Keratinocyte (primary cell): Measurements from ENCODE around the gene NRP2. TPM values are rescaled to one million over a fixed set of nuclear protein-coding genes. Genes with fewer than 3 reads are reported as not detected.

ENCODE experiments used
- DNase-seq: peaks from one replicate; pipeline ENCODE4 v3.0.0-alpha.2; 2011; ENCODE audit warnings: low read depth, missing footprints, low spot score
- FAIRE-seq: peaks from 2 replicates; lab custom pipeline; 2011; peaks lifted over from hg19 to GRCh38; lab: Jason Lieb, UNC
- H2AFZ ChIP-seq: 2 replicates; pipeline ENCODE4 v1.6.0; 2012; ENCODE audit warnings: low read length, control low read depth, inconsistent platforms; ENCODE audit not compliant: control insufficient read depth
- H3K27ac ChIP-seq: 2 replicates; pipeline ENCODE4 v1.5.1; 2011; ENCODE audit warnings: low read length; ENCODE audit not compliant: control insufficient read depth, insufficient read depth
- H3K27me3 ChIP-seq: 3 replicates; pipeline ENCODE4 v1.6.0; 2011; ENCODE audit warnings: low read length; ENCODE audit not compliant: control insufficient read depth, insufficient read depth; ENCODE audit errors: extremely low read depth
- H3K36me3 ChIP-seq, 2 experiments: 2 replicates in 1 of 2; 3 replicates in 1 of 2; pipeline ENCODE4 v1.5.1; 2011; ENCODE audit warnings: low read length in 2 of 2, mild to moderate bottlenecking in 1 of 2; ENCODE audit not compliant: control insufficient read depth in 2 of 2, insufficient read depth in 2 of 2; ENCODE audit errors: extremely low read depth in 1 of 2
- H3K4me1 ChIP-seq: 3 replicates; pipeline ENCODE4 v1.5.1; 2011; ENCODE audit warnings: low read length; ENCODE audit not compliant: control insufficient read depth, insufficient read depth; ENCODE audit errors: extremely low read depth
- H3K4me2 ChIP-seq: 3 replicates; pipeline ENCODE4 v1.6.0; 2011; ENCODE audit warnings: low read depth, low read length; ENCODE audit not compliant: control insufficient read depth, insufficient read depth; ENCODE audit errors: extremely low read depth
- H3K4me3 ChIP-seq, 3 experiments: fragments of 200-600 bp in 1 of 3; sonication (generic) in 1 of 3; 2 replicates in 2 of 3; 3 replicates in 1 of 3; pipeline ENCODE4 v1.5.1; 2011 to 2016; ENCODE audit warnings: low read length in 3 of 3, mild to moderate bottlenecking in 3 of 3, control low read depth in 2 of 3, inconsistent platforms in 1 of 3, low read depth in 1 of 3, mixed read lengths in 1 of 3, mixed run types in 1 of 3, moderate library complexity in 1 of 3; ENCODE audit not compliant: control insufficient read depth in 2 of 3, insufficient read depth in 2 of 3; ENCODE audit errors: extremely low read depth in 1 of 3
- H3K79me2 ChIP-seq: 2 replicates; pipeline ENCODE4 v1.6.0; 2012; ENCODE audit warnings: low read length; ENCODE audit not compliant: control insufficient read depth, insufficient read depth
- H3K9ac ChIP-seq: 3 replicates; pipeline ENCODE4 v1.6.0; 2011; ENCODE audit warnings: low read length; ENCODE audit not compliant: control insufficient read depth, insufficient read depth; ENCODE audit errors: extremely low read depth
- H3K9me1 ChIP-seq: 3 replicates; pipeline ENCODE4 v1.6.0; 2011; ENCODE audit warnings: low read length; ENCODE audit not compliant: control insufficient read depth, insufficient read depth; ENCODE audit errors: extremely low read depth
- H3K9me3 ChIP-seq: 2 replicates; pipeline ENCODE4 v1.5.1; 2012; ENCODE audit warnings: low read depth, low read length; ENCODE audit not compliant: control insufficient read depth
- H4K20me1 ChIP-seq: 3 replicates; pipeline ENCODE4 v1.6.0; 2011; ENCODE audit warnings: low read length; ENCODE audit not compliant: control insufficient read depth, insufficient read depth; ENCODE audit errors: extremely low read depth
- EZH2 ChIP-seq: IDR thresholded peaks from one replicate; pipeline ENCODE4 v1.6.1; 2012; ENCODE audit warnings: inconsistent platforms, mild to moderate bottlenecking, low read length, moderate library complexity
- dilution Hi-C: fragments of 300-500 bp; cut with MboI; formaldehyde crosslinking; loops from one replicate; pipeline ENCODE4 v1.7.0; 2020; ENCODE audit warnings: low sequenced_read_pairs; ENCODE audit not compliant: extremely low pct_ligation_motif_present
- polyA plus RNA-seq, 5 experiments: library from polyadenylated mRNA; depleted of rRNA in 3 of 5; stranded (reverse) in 3 of 5; stranded (forward) in 1 of 5; unstranded in 1 of 5; fragments of >200 nt; gene quantifications; 1 replicate in 1 of 5; 2 replicates in 3 of 5; 3 replicates in 1 of 5; pipeline versions ENCODE4 v1.2.1 to v1.2.3, GENCODE V29; 2011 to 2012; ENCODE audit warnings: missing spikeins in 2 of 5, low read depth in 1 of 5, low replicate concordance in 1 of 5
- TF ChIP-seq, protein P1 (sequence below), 3 experiments: IDR thresholded peaks in 1 of 3; conservative IDR thresholded peaks in 1 of 3; optimal IDR thresholded peaks in 1 of 3; 2 replicates in 2 of 3; 3 replicates in 1 of 3; pipeline versions ENCODE3 to v1.5.1; 2011; ENCODE audit warnings: low read length in 3 of 3, mild to moderate bottlenecking in 3 of 3, moderate library complexity in 2 of 3, control low read depth in 1 of 3, inconsistent platforms in 1 of 3; ENCODE audit not compliant: insufficient read depth in 2 of 3; ENCODE audit errors: extremely low read depth in 1 of 3

NRP2 gene
- polyA plus RNA-seq, 1 donor (not counting 4 experiments of a cell fraction or from before 2014, with no cell fraction given): 20.6 TPM

DNA sequence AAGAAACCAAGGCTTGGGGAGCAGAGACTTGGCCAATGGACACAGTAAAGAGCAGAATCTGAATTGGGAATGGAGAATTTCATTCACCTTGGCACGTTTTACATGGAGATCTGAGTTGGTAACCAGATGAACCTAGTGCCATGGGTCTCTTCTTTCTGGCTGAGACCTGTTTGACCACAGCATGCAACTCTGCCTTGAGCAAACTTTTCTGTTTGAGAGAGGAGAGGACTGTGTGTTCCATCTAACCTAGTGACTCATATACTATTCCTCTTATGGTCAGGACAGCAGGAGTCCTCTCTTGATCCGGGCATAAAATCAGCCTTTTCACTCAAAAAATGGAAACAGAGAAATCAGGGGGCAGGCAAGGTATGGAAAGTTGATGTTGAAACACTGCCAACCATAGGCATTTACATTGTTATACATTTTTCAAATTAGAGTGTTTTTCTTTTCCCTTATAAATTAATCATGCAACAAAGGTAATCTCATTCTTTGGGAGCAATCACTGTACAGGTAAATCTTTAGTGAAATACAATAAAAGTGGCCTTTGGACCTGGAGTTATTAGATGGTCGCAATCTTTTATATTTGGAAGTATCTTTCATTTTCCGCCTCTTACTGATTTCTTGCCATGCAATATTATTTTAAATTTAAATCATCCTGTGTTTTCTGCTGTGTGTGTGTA is 86.7 kb downstream of the NRP2 start:
- H2AFZ ChIP-seq: peak overlapping the region; percentile 20
- FAIRE-seq: peak; percentile 97
- H4K20me1 ChIP-seq: no peaks in the 10 kb centered on the region
- DNase-seq: no peak
- dilution Hi-C loops: no loop called here
- H3K27me3 ChIP-seq: no peaks in the 10 kb centered on the region
- H3K4me3 ChIP-seq: peak overlapping the region in 1 of 3 experiments; percentile 11
- no peaks in the 10 kb centered on the region for H3K9me1 ChIP-seq
- TF ChIP-seq, protein P1, sequence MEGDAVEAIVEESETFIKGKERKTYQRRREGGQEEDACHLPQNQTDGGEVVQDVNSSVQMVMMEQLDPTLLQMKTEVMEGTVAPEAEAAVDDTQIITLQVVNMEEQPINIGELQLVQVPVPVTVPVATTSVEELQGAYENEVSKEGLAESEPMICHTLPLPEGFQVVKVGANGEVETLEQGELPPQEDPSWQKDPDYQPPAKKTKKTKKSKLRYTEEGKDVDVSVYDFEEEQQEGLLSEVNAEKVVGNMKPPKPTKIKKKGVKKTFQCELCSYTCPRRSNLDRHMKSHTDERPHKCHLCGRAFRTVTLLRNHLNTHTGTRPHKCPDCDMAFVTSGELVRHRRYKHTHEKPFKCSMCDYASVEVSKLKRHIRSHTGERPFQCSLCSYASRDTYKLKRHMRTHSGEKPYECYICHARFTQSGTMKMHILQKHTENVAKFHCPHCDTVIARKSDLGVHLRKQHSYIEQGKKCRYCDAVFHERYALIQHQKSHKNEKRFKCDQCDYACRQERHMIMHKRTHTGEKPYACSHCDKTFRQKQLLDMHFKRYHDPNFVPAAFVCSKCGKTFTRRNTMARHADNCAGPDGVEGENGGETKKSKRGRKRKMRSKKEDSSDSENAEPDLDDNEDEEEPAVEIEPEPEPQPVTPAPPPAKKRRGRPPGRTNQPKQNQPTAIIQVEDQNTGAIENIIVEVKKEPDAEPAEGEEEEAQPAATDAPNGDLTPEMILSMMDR (optimal IDR thresholded peaks at IDR 0.05 in 1 of 3, IDR thresholded peaks at IDR 0.05 in 1 of 3, conservative IDR thresholded peaks at IDR 0.05 in 1 of 3; ENCODE audit: extremely low read depth in 1 of 3, insufficient read depth in 2 of 3, low read length in 3 of 3): no peak
- H3K9me3 ChIP-seq: peaks cover 2% of the 10 kb centered on the region
- H3K36me3 ChIP-seq: peaks cover 6 to 18% of the 10 kb centered on the region in 2 experiments
- peak overlapping the region; percentile 79 for H3K27ac ChIP-seq
- H3K79me2 ChIP-seq: no peaks in the 10 kb centered on the region
- peak overlapping the region; percentile 30 for H3K4me2 ChIP-seq
- H3K9ac ChIP-seq: peak overlapping the region; percentile 28
- H3K4me1 ChIP-seq: peaks cover 53% of the 10 kb centered on the region

DNA sequence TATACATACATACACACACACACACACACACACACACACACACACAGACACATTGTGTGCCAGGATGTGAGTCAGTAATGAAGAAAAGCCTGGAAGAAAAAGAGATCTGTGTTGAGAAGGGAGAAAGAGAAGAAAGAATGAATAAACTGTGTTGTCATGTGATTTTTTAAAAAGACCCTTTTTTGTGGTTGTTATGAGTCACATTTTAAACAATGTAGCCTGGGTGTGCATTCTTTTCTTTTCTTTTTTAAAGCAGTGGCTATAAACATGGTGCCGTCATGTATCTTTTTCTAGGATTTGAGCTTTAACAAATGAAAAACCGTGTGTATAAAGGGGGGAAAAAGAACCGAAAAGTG is 87.2 kb downstream of the NRP2 start:
- peaks cover 53% of the 10 kb centered on the region for H3K4me1 ChIP-seq
- FAIRE-seq (no peak), DNase-seq (peak; percentile 82)
- H3K36me3 ChIP-seq: peaks cover 6 to 18% of the 10 kb centered on the region in 2 experiments
- H3K9me1 ChIP-seq: no peaks in the 10 kb centered on the region
- H3K4me2 ChIP-seq: peak overlapping the region; percentile 54
- H3K9ac ChIP-seq: peak overlapping the region; percentile 28
- TF ChIP-seq, protein P1 (optimal IDR thresholded peaks at IDR 0.05 in 1 of 3, IDR thresholded peaks at IDR 0.05 in 1 of 3, conservative IDR thresholded peaks at IDR 0.05 in 1 of 3; ENCODE audit: extremely low read depth in 1 of 3, insufficient read depth in 2 of 3, low read length in 3 of 3): no peak
- no peak for TF ChIP-seq EZH2
- H3K27ac ChIP-seq: peak overlapping the region; percentile 79
- dilution Hi-C loops: no loop called here
- H4K20me1 ChIP-seq: no peaks in the 10 kb centered on the region
- H3K27me3 ChIP-seq: no peaks in the 10 kb centered on the region
- H3K4me3 ChIP-seq: peak overlapping the region in 1 of 3 experiments; percentile 22
- no peaks in the 10 kb centered on the region for H3K79me2 ChIP-seq
- H2AFZ ChIP-seq: no peak overlapping the region
- peaks cover 2% of the 10 kb centered on the region for H3K9me3 ChIP-seq
